OCI-LY7 (cell line): Measurements from ENCODE around the gene PAX4. TPM values are rescaled to one million over a fixed set of nuclear protein-coding genes. Genes with fewer than 3 reads are reported as not detected.

Experiments
- Bru-seq: library from RNA; stranded (reverse); fragments of 400-500 nt; gene quantifications from one replicate; lab custom pipeline; 2021; lab: Mats Ljungman, UMichigan
- BruChase-seq, 2 experiments: library from RNA; stranded (reverse); fragments of 400-500 nt; gene quantifications; one replicate each; lab custom pipeline; 2021; lab: Mats Ljungman, UMichigan
- BruUV-seq: library from RNA; stranded (reverse); fragments of 400-500 nt; replicated peaks from 2 replicates; lab custom pipeline; 2021; lab: Mats Ljungman, UMichigan
- CTCF ChIA-PET: fragments of 300-600 bp; sonication (Branson Sonifier 250); formaldehyde crosslinking; loops from one replicate; lab custom pipeline; 2022; ENCODE audit warnings: antibody characterized with exemption; ENCODE audit not compliant: unreplicated experiment; lab: Charles Lee
- POLR2A ChIA-PET: fragments of 300-600 bp; sonication (Branson Sonifier 250); formaldehyde crosslinking; loops from one replicate; lab custom pipeline; 2022; ENCODE audit warnings: antibody characterized with exemption; lab: Charles Lee
- DNase-seq: peaks from one replicate; pipeline ENCODE4 v3.0.0-alpha.2; 2015; ENCODE audit warnings: low spot score
- H2AFZ ChIP-seq: fragments of 200-600 bp; sonication (generic), shearing (Covaris generic); 2 replicates; pipeline ENCODE4 v1.6.1; 2014; ENCODE audit warnings: mild to moderate bottlenecking, antibody characterized with exemption, low read length, moderate library complexity
- H3K27ac ChIP-seq: fragments of 200-600 bp; sonication (generic); 2 replicates; pipeline ENCODE4 v1.5.1; 2014; ENCODE audit warnings: mixed run types, low read depth, mild to moderate bottlenecking, moderate library complexity, low read length, inconsistent platforms; ENCODE audit not compliant: poor library complexity, severe bottlenecking
- H3K36me3 ChIP-seq: fragments of 200-600 bp; sonication (generic); 2 replicates; pipeline ENCODE4 v1.6.1; 2014; ENCODE audit warnings: mild to moderate bottlenecking, antibody characterized with exemption, low read length, moderate library complexity, mixed read lengths; ENCODE audit not compliant: insufficient read depth
- H3K4me1 ChIP-seq: fragments of 200-600 bp; sonication (generic); 2 replicates; pipeline ENCODE4 v1.5.1; 2014; ENCODE audit warnings: mild to moderate bottlenecking, low read length; ENCODE audit not compliant: insufficient read depth, poor library complexity, severe bottlenecking
- H3K4me2 ChIP-seq: fragments of 200-600 bp; sonication (generic); 2 replicates; pipeline ENCODE4 v1.6.1; 2014; ENCODE audit warnings: mild to moderate bottlenecking, low read length
- H3K4me3 ChIP-seq: fragments of 200-600 bp; sonication (generic); 2 replicates; pipeline ENCODE4 v1.5.1; 2014; ENCODE audit warnings: mild to moderate bottlenecking, low read depth, low read length; ENCODE audit not compliant: poor library complexity, severe bottlenecking
- H3K79me2 ChIP-seq: fragments of 200-600 bp; sonication (generic); 2 replicates; pipeline ENCODE4 v1.6.1; 2016; ENCODE audit warnings: low read depth, mild to moderate bottlenecking, low read length, moderate library complexity, mixed read lengths; ENCODE audit not compliant: insufficient read depth
- H3K9me2 ChIP-seq: fragments of 200-600 bp; sonication (generic); 2 replicates; pipeline ENCODE4 v1.6.1; 2016; ENCODE audit warnings: mild to moderate bottlenecking, low read length, mixed read lengths; ENCODE audit not compliant: insufficient read depth
- H3K9me3 ChIP-seq: fragments of 200-600 bp; sonication (generic); 2 replicates; pipeline ENCODE4 v1.6.1; 2014; ENCODE audit warnings: mild to moderate bottlenecking, mixed run types, low read length, mixed read lengths
- H4K20me1 ChIP-seq: fragments of 200-600 bp; sonication (generic); 2 replicates; pipeline ENCODE4 v1.6.1; 2014; ENCODE audit warnings: mild to moderate bottlenecking, antibody characterized with exemption, low read length, moderate library complexity, mixed read lengths; ENCODE audit not compliant: insufficient read depth
- CTCF ChIP-seq: fragments of 200-600 bp; sonication (generic); conservative IDR thresholded peaks from 2 replicates; pipeline ENCODE4 v1.5.1; 2014; ENCODE audit warnings: mild to moderate bottlenecking, antibody characterized with exemption, low read length, moderate library complexity, mixed read lengths
- EZH2phosphoT487 ChIP-seq: fragments of 200-600 bp; sonication (generic); IDR thresholded peaks from 2 replicates; pipeline ENCODE4 v1.6.1; 2018; ENCODE audit warnings: low read depth, borderline replicate concordance, mild to moderate bottlenecking, mixed run types, antibody characterized with exemption, low read length, moderate library complexity, mixed read lengths
- intact Hi-C: fragments of 100-400 bp; cut with micrococcal nuclease; formaldehyde crosslinking; loops from one replicate; pipeline ENCODE4 v1.10.0; 2022; ENCODE audit not compliant: unreplicated experiment
- long read RNA-seq: library from polyadenylated mRNA; stranded (forward); transcript quantifications from one replicate; pipeline ENCODE4 v2.0.0, GENCODE V29; 2022
- total RNA-seq, 2 experiments: library from RNA; depleted of rRNA in 1 of 2; stranded (reverse); fragments of >200 nt in 1 of 2; shearing (Covaris generic) in 1 of 2; gene quantifications; 2 replicates each; pipeline ENCODE4 v1.2.3, GENCODE V29; 2014 to 2022

The PAX4 gene
- total RNA-seq (2014; rRNA removed; shearing (Covaris generic)) (not detected in 2 replicates), total RNA-seq (2022) (not detected in 2 replicates), Bru-seq, nascent RNA (not detected), BruChase-seq, experiment 1, labeled RNA remaining after a 6-hour chase (not detected), BruChase-seq, experiment 2, labeled RNA remaining after a 2-hour chase (not detected)
- long read RNA-seq, result 0 reads

DNA sequence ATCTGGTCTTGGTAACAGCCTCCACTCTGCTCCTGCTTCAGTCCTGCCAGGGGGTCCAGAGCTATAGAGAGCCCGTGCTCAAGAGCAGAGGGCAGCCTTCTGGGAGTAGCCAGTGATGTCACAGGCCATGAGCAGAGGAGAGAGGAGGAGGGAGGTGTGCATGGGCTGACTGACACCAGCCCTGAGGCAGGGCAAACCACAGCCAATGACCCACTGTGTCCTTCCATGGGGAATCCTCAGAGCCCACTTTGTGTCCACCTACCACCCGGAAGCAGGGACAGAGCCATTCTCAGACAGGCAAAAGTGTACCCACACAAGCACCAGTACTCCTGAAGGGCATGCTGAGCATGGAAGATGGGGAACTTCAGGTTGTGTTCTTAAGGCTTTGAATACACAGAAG lies at the start of gene PAX4:
TSS of gene PAX4 (minus strand) at position 101 of the 400 bp plus-strand sequence. CDS start 2,214 bp downstream, outside the sequence.
- no peaks in the 10 kb centered on the region for H3K9me3 ChIP-seq
- no peak within 1 kb of the TSS for H3K4me2 ChIP-seq
- no peak for TF ChIP-seq CTCF
- TF ChIP-seq EZH2phosphoT487, result no peak
- no peaks in the 10 kb centered on the region for H3K4me1 ChIP-seq
- intact Hi-C loops, result no loop called here
- no peaks in the 10 kb centered on the region for H4K20me1 ChIP-seq
- BruUV-seq, result no TSS peak
- H3K27ac ChIP-seq, result no peak within 1 kb of the TSS
- ChIA-PET POLR2A (no interaction called here), CTCF (no interaction called here)
- H2AFZ ChIP-seq, result no peak within 1 kb of the TSS
- H3K36me3 ChIP-seq, result no peaks in the 10 kb centered on the region
- no peaks in the 10 kb centered on the region for H3K9me2 ChIP-seq
- no peaks in the 10 kb centered on the region for H3K79me2 ChIP-seq
- DNase-seq, result no peak
- H3K4me3 ChIP-seq, result no peak within 1 kb of the TSS

DNA sequence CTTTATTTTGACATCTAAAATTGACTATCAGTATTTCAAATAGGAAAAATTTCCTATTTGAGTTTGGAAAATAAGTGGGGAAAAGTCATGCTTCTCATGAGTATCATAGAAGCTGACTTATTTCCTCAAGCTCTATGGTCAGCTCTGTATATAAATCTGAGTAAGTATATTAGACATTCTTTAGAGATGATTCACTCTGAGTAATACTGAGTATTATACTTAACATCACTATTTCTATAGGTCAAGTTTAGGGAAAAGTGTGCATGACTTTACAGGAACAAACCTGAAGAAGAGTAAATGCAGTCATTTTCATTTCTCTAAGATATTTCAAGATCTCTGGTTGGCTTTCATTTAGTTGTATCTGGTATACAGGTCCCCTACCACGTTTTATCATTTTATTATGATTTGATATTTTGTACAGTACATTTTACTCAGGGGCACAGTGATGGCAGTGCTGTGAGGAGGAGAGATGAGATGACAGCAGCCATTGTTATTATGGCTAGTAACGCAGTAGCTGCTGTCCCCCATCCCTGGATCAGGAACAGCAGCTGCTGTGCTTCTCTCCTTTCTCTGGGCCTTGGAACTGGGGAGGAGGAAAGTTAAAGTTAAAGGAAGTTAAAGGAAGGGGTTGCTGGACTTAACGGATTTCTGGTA lies 49.2 kb upstream of the PAX4 start:
- peaks cover 100% of the 10 kb centered on the region for H3K79me2 ChIP-seq
- no peak for TF ChIP-seq EZH2phosphoT487
- TF ChIP-seq CTCF, result no peak
- intact Hi-C loops, result no loop called here
- BruUV-seq, result no TSS peak
- H3K27ac ChIP-seq, result no peak overlapping the region
- H3K36me3 ChIP-seq, result peaks cover 74% of the 10 kb centered on the region
- no peak overlapping the region for H2AFZ ChIP-seq
- no peaks in the 10 kb centered on the region for H3K9me2 ChIP-seq
- ChIA-PET POLR2A (interaction anchor here (1.1 to 2.4 kb wide), 3 partner anchors 9 to 12 kb away, joined by 4 to 9 read pairs (median 5); no protein-coding TSS in a partner anchor), CTCF (interaction anchor here (0.9 kb wide), 1 partner anchor 10 kb away, joined by 3 read pairs; no protein-coding TSS in a partner anchor)
- DNase-seq, result no peak
- no peaks in the 10 kb centered on the region for H3K4me1 ChIP-seq
- H3K4me3 ChIP-seq, result no peak overlapping the region
- no peaks in the 10 kb centered on the region for H3K9me3 ChIP-seq
- peaks cover 41% of the 10 kb centered on the region for H4K20me1 ChIP-seq
- H3K4me2 ChIP-seq, result no peak overlapping the region
